Heart right ventricle (tissue), 16 donors: ENCODE results near the gene REG3G. TPM values are rescaled to one million over a fixed set of nuclear protein-coding genes. Genes with fewer than 3 reads are reported as not detected.
"Not testable (repeated sequence)": the region's sequence is repeated elsewhere in the genome, so short reads cannot be mapped to it uniquely, and the experiment has no call there.

Experiments used
- ATAC-seq, 8 donors: fragments of 200-7000 bp; cut with Tn5 transposase; one replicate each; pipeline ENCODE4 v1.9.1; 2020; ENCODE audit warnings: mild to moderate bottlenecking in 8 of 8, moderate library complexity in 8 of 8, moderate number of reproducible peaks in 1 of 8
- DNase-seq, 2 donors: peaks; one replicate each; pipeline ENCODE4 v3.0.0-alpha.2; 2020
- H3K27ac ChIP-seq, 10 donors: fragments of 200-600 bp; sonication (generic) in 2 of 10; one replicate each; pipeline versions ENCODE4 v1.5.0 to v1.8.0; 2020 to 2022; ENCODE audit warnings: mild to moderate bottlenecking in 3 of 10
- H3K27me3 ChIP-seq, 7 donors: fragments of 200-600 bp; one replicate each; pipeline ENCODE4 v1.8.0; 2021 to 2022; ENCODE audit warnings: mild to moderate bottlenecking in 2 of 7
- H3K36me3 ChIP-seq, 9 donors: fragments of 200-600 bp; sonication (generic) in 1 of 9; one replicate each; pipeline versions ENCODE4 v1.5.0 to v1.8.0; 2020 to 2022; ENCODE audit warnings: mild to moderate bottlenecking in 2 of 9
- H3K4me1 ChIP-seq, 9 donors: fragments of 200-600 bp; sonication (generic) in 1 of 9; one replicate each; pipeline versions ENCODE4 v1.5.0 to v1.8.0; 2020 to 2022; ENCODE audit warnings: mild to moderate bottlenecking in 4 of 9
- H3K4me3 ChIP-seq, 10 donors: fragments of 200-600 bp; sonication (generic) in 2 of 10; one replicate each; pipeline versions ENCODE4 v1.5.0 to v1.8.0; 2020 to 2022; ENCODE audit warnings: mild to moderate bottlenecking in 7 of 10, moderate library complexity in 2 of 10
- H3K9me3 ChIP-seq, 11 donors: fragments of 200-600 bp in 10 of 11; sonication (generic) in 2 of 11; one replicate each; pipeline versions ENCODE4 v1.5.0 to v1.8.0; 2013 to 2022; ENCODE audit warnings: mild to moderate bottlenecking in 2 of 11, control low read depth in 1 of 11, moderate library complexity in 1 of 11
- WGBS, 2 donors: extraction: QIAGEN DNeasy Blood & Tissue Kit; methylation state at CpG; one replicate each; pipeline ENCODE4 v1.1.7; 2013; ENCODE audit warnings: inconsistent platforms in 1 of 2; 5-methylcytosine and 5-hydroxymethylcytosine counted together
- intact Hi-C, 10 donors: fragments of 100-400 bp; cut with DNase I; formaldehyde crosslinking; loops; one replicate each; pipeline versions ENCODE4 v1.11.1 to v1.14.2; 2022
- polyA plus RNA-seq, 2 donors: library from polyadenylated mRNA; stranded (reverse); fragments of 200-250 nt; gene quantifications; one replicate each; pipeline ENCODE4 v1.2.3, GENCODE V29; 2013
- total RNA-seq, 10 donors: library from RNA; stranded (reverse); fragmentation: NEBNext Ultra II Directional in 3 of 10; extraction: Animal tissue kit (Norgen Biotek cat#: 25700) in 3 of 10; gene quantifications; one replicate each; pipeline versions ENCODE4 v1.2.1 to v1.2.4, GENCODE V29; 2021 to 2023
- TF ChIP-seq, protein P1 (sequence below), 9 donors: fragments of 200-600 bp; sonication (generic) in 2 of 9; IDR thresholded peaks; one replicate each; pipeline versions ENCODE4 v1.5.0 to v1.8.0; 2021 to 2022; ENCODE audit warnings: antibody characterized with exemption in 9 of 9, mild to moderate bottlenecking in 5 of 9, moderate library complexity in 1 of 9
- donor health status: Arrhythmogenic right ventricular cardiomyopathy.
- donor health status: ischemic (EF 13 %, LVEDD 7.1; RV severe dilation, severe dysfunction).
- donor health status: healthy with polysubstance abuse.
- donor health status: DM: no; HTN: yes; CAD: no.
- donor health status: DM: no; HTN: no; CAD: no.
- donor health status: ischemic (EF 25% LVEDD 6.9; RV normal size, moderate dysfunction).
- donor health status: ischemic (EF 25% LVEDD 5.7; RV mildly dilated, moderate dysfunction).
- donor health status: healthy.
- donor health status: DM: yes; HTN: yes; CAD: no.
- donor health status: Ischemic cardiomyopathy.
- donor health status: ischemic (EF 35%, LVEDD 5.7; RV mildly dilated, moderate dysfunction).
- donor health status: nonischemic (EF 11% LVEDD 7.7; RV severe dilation, severe dysfunction).
- donor health status: DM: yes; HTN: yes; CAD: no.
- donor health status: PGD.
- donor health status: ischemic (EF 29% LVEDD 5.4; RV normal size, mild dysfunction).
- donor health status: nonischemic (EF 23%, LVEDD 6.1; RV moderate dilation, normal function).

The REG3G gene
- total and polyA plus RNA-seq, 12 donors, result 0.06 to 0.35 TPM; not detected in 10

DNA sequence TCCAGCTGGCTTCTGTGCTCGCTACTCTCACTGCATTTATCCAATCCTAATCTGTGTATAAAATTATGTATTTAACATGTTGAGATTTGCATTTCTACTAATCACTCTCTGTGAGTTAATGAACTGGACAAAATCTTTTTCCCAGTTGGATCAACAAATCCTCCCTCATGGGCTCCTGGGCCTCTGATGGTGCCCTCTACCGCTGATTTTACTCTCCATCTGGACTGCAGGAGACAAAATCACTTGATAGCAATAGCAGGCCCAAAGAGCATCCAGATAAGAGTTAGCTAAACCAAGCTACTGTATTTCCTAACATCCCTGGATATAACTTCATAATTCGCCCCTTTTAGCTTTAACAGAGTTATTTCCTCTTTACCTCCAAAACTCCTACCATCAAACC, 14.4 kb downstream of the REG3G start:
- DNase-seq, result no peak
- Histone ChIP-seq H3K4me1 (no peaks in the 10 kb centered on the region), H3K9me3 (no peaks in the 10 kb centered on the region), H3K27ac (no peak overlapping the region), H3K36me3 (no peaks in the 10 kb centered on the region), H3K27me3 (no peaks in the 10 kb centered on the region), H3K4me3 (no peak overlapping the region)
- intact Hi-C loops, result loop anchor here in 1 of 10 donors (5.0 kb wide), 1 partner anchor 177 kb away; no protein-coding TSS in a partner anchor
- TF ChIP-seq, protein P1, sequence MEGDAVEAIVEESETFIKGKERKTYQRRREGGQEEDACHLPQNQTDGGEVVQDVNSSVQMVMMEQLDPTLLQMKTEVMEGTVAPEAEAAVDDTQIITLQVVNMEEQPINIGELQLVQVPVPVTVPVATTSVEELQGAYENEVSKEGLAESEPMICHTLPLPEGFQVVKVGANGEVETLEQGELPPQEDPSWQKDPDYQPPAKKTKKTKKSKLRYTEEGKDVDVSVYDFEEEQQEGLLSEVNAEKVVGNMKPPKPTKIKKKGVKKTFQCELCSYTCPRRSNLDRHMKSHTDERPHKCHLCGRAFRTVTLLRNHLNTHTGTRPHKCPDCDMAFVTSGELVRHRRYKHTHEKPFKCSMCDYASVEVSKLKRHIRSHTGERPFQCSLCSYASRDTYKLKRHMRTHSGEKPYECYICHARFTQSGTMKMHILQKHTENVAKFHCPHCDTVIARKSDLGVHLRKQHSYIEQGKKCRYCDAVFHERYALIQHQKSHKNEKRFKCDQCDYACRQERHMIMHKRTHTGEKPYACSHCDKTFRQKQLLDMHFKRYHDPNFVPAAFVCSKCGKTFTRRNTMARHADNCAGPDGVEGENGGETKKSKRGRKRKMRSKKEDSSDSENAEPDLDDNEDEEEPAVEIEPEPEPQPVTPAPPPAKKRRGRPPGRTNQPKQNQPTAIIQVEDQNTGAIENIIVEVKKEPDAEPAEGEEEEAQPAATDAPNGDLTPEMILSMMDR (IDR thresholded peaks at IDR 0.05), result no peak
- ATAC-seq, result no peak
- WGBS, 2 donors, result 56 to 60% methylated on average over 3 of the region's 3 CpGs

DNA sequence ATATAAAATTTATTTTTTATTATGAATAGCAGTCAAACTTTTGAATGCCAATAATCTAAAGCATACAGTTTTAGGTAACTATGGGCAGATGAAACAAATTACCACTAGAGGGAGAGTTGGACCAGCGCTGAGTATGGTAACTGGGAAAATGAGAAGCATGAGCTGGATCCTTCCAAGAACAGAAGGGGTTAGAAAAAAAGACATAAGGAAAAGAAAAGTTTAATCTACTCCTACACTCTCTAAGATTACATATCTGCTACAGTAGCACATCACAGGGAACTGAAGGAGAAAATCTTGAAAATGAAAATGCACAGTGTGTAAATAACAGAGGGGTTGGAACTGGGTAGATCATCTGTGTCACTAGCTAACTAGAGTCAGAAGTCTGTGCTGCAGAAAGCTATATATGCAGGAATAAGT, 15.5 kb downstream of the REG3G start:
- Histone ChIP-seq H3K36me3 (no peaks in the 10 kb centered on the region), H3K4me3 (no peak overlapping the region), H3K27ac (no peak overlapping the region), H3K4me1 (no peaks in the 10 kb centered on the region), H3K9me3 (no peaks in the 10 kb centered on the region), H3K27me3 (no peaks in the 10 kb centered on the region)
- WGBS, 2 donors, result 9 to 16% methylated on average over 1 of the region's 1 CpG
- DNase-seq (no peak), ATAC-seq (no peak)
- intact Hi-C loops, result loop anchor here in 1 of 10 donors (5.0 kb wide), 1 partner anchor 176 kb away; no protein-coding TSS in a partner anchor
- TF ChIP-seq, protein P1 (IDR thresholded peaks at IDR 0.05), result peak in 7 of 9 donors; percentile 13 to 48 (median 36)

DNA sequence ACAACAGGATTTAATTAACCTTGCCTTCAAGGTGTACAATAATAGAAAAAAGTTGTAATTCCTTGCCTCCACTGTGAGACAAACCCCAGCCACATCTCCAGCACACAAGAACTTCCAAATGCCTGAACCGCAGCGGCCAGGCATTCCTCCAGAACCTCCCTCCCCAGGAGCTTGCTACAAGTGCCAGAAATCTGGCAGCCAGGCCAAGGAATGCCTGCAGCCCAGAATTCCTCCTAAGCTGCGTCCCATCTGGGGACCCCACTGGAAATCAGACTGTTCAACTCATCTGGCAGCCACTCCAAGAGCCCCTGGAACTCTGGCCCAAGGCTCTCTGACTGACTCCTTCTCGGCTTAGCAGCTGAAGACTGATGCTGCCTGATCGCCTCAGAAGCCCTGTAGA, 28.0 kb downstream of the REG3G start:
- 17 to 33% methylated on average over 5 of the region's 5 CpGs for WGBS, 2 donors
- peak in 1 of 2 donors; percentile 20 for DNase-seq
- H3K4me3 ChIP-seq, H3K27me3 ChIP-seq, H3K4me1 ChIP-seq, H3K36me3 ChIP-seq, ATAC-seq, intact Hi-C loops, H3K27ac ChIP-seq, H3K9me3 ChIP-seq: not testable (repeated sequence)

DNA sequence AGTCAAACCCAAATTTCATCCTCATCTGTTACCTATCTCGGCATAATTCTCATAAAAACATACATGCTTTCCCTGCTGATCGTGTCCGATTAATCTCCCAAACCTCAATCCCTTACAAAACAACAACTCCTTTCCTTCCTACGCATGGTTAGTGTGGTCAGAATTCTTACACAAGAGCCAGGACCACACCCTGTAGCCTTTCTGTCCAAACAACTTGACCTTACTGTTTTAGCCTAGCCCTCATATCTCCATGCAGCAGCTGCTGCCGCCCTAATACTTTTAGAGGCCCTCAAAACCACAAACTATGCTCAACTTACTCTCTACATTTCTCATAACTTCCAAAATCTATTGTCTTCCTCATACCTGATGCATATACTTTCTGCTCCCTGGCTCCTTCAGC, 29.3 kb downstream of the REG3G start:
- intact Hi-C loops, H3K27ac ChIP-seq, ATAC-seq, DNase-seq, H3K9me3 ChIP-seq, H3K4me3 ChIP-seq, H3K4me1 ChIP-seq, H3K36me3 ChIP-seq, H3K27me3 ChIP-seq: not testable (repeated sequence)
- 71 to 78% methylated on average over 5 of the region's 5 CpGs for WGBS, 2 donors

DNA sequence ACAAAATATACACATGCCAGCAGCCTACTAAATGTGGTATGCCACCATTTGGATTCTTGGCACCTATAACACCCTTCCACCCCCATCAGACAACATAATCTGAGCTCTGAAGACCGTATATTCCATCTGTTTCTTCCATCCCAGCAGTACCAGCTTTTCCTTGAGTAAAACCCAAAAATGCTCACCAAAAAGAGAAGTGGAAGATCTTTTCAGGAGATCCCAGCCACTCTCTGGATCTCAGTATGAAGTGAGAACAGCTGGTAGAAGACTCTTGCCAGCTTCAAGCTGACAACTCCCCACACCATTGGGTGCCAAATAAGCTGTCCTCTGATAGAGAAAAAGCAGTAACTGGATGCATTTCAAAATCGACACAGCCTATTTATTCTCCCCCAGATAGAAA, 39.7 kb downstream of the REG3G start:
- H3K36me3 ChIP-seq, result no peaks in the 10 kb centered on the region
- WGBS, 2 donors, result 61 to 64% methylated on average over 2 of the region's 2 CpGs
- H3K9me3 ChIP-seq, result peaks cover 0 to 3% (median 0%) of the 10 kb centered on the region in 11 donors
- H3K4me3 ChIP-seq, result no peak overlapping the region
- no peak overlapping the region for H3K27ac ChIP-seq
- TF ChIP-seq, protein P1 (IDR thresholded peaks at IDR 0.05), result no peak
- H3K27me3 ChIP-seq, result no peaks in the 10 kb centered on the region
- ATAC-seq (no peak), DNase-seq (no peak)
- intact Hi-C loops, result no loop called here
- no peaks in the 10 kb centered on the region for H3K4me1 ChIP-seq
